Fibroblast of mammary gland (primary cell): ENCODE data around the gene AFMID.

Experiments used
- DNase-seq: peaks from one replicate; pipeline ENCODE4 v3.0.0-alpha.2; 2010; ENCODE audit warnings: low read depth
- H3K4me3 ChIP-seq: 2 replicates; pipeline ENCODE4 v1.5.1; 2011; ENCODE audit warnings: low read depth, mild to moderate bottlenecking, low read length, moderate library complexity; ENCODE audit not compliant: control insufficient read depth
- TF ChIP-seq, protein P1 (sequence below): conservative IDR thresholded peaks from 2 replicates; pipeline ENCODE4 v1.5.1; 2011; ENCODE audit warnings: low read depth, low read length, inconsistent platforms; ENCODE audit not compliant: control insufficient read depth, insufficient read depth

The AFMID gene

DNA sequence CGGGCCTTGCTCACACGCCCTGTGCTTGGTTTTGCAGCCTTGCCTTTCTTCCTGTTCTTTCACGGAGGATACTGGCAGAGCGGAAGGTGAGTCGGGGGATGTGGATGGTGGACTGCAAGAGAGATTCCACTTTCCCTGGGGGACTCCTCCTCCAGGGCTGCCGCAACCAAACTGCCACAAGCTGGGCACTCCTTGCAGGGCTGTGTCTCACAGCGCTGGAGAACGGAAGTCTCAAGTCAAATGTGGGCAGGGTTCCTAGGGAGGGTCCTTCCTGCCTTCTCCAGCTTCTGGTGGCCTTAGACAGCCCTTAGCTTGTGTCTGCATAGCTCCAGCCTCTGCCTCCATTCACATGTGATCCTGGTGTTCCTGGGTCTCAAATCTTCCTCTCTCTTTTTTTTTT is 15.5 kb downstream of the AFMID start:
- H3K4me3 ChIP-seq: no peak overlapping the region
- no peak for DNase-seq
- TF ChIP-seq, protein P1, sequence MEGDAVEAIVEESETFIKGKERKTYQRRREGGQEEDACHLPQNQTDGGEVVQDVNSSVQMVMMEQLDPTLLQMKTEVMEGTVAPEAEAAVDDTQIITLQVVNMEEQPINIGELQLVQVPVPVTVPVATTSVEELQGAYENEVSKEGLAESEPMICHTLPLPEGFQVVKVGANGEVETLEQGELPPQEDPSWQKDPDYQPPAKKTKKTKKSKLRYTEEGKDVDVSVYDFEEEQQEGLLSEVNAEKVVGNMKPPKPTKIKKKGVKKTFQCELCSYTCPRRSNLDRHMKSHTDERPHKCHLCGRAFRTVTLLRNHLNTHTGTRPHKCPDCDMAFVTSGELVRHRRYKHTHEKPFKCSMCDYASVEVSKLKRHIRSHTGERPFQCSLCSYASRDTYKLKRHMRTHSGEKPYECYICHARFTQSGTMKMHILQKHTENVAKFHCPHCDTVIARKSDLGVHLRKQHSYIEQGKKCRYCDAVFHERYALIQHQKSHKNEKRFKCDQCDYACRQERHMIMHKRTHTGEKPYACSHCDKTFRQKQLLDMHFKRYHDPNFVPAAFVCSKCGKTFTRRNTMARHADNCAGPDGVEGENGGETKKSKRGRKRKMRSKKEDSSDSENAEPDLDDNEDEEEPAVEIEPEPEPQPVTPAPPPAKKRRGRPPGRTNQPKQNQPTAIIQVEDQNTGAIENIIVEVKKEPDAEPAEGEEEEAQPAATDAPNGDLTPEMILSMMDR: no peak

DNA sequence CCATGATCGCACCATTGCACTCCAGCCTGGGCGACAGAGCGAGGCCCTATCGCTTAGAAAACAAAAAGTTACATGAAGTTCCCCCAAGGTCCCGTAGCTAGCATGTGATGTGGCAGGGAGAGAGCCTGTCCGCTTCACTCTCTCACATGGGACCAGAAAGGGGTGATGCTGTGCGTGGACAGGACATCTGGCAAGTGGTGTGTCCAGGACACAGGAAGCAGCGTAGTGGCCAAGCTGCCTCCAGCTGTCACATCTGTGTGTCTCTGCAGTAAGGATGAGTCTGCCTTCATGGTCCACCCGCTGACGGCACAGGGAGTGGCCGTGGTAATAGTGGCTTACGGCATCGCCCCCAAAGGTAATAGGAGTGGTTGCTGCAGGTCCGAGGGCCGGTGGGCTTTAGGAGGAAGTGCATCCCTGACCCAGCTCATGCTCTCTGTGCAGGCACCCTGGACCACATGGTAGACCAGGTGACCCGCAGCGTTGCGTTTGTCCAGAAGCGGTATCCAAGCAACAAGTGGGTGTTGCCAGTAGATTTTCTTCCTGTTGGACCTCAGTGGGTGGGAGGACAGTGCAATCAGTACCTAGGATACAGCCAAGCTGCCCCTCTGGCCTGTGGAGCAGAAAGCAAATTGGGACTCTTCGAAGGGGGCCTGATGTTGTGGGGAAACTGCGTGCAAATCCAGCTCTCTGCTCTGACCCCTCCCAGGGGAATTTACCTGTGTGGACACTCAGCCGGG is 17.4 kb downstream of the AFMID start:
- no peak overlapping the region for H3K4me3 ChIP-seq
- no peak for DNase-seq
- TF ChIP-seq, protein P1: no peak

DNA sequence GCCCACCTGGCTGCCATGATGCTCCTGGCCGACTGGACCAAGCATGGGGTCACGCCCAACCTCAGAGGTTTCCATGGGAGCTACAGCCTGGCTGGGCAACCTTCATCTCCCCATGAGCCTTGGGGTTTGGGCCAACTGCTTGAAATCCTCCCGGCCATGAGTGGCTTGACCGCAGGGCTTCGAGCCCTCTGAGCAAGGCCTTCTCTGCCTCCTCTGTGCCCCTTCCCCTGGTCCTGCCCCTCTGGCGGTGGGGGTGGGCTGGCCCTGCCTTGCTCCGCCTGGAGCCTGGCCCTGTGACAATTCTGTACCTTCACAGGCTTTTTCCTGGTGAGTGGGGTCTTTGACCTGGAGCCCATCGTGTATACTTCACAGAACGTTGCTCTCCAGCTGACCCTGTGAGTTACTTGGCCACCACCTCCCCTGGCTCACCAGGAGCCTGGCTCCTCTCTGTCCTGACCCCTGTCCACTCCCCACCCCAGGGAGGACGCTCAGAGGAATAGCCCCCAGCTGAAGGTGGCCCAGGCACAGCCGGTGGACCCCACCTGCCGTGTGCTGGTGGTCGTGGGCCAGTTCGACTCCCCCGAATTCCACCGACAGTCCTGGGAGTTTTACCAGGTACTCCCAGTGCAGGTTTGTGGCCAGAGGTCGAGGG is 18.1 kb downstream of the AFMID start:
- TF ChIP-seq, protein P1: no peak
- DNase-seq: no peak

DNA sequence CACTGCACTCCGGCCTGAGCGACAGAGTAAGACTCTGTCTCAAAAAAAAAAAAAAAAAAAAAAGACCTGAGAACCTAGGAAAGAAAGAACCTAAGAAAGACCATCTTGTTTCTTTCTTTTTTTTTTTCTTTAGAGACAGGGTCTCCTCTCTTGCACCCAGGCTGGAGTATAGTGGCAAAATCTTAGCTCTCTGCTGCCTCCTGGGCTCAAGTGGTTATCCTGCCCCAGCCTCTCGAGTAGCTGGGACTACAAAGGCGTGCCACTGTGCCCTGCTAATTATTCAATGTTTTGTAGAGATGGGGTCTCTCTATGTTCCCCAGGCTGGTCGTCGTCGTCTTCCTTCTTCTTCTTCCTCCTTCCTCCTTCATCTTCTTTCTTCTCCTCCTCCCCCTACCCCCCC is 19.1 kb downstream of the AFMID start:
- TF ChIP-seq, protein P1: no peak
- no peak overlapping the region for H3K4me3 ChIP-seq
- DNase-seq: no peak

More for the DNA sequence above, 18.1 kb downstream of the AFMID start:
- H3K4me3 ChIP-seq: no peak overlapping the region

DNA sequence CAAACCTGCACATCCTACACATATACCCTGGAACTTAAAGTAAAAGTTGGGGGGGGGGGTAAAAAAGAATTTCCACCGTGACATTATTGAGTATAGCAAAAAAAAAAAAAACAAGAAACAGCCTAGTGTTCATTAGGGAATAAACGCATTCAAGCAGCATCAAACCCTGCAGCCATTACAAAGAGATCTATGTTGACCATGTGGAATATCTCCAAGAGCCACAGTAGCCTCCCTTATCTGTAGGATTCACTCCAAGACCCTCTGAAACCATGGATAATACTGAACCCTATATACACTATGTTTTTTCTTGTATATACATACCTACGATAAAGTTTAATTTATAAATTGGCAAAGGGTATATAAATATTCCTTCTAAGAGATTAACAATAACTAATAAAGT is 21.3 kb downstream of the AFMID start:
- no peak overlapping the region for H3K4me3 ChIP-seq
- TF ChIP-seq, protein P1: no peak

DNA sequence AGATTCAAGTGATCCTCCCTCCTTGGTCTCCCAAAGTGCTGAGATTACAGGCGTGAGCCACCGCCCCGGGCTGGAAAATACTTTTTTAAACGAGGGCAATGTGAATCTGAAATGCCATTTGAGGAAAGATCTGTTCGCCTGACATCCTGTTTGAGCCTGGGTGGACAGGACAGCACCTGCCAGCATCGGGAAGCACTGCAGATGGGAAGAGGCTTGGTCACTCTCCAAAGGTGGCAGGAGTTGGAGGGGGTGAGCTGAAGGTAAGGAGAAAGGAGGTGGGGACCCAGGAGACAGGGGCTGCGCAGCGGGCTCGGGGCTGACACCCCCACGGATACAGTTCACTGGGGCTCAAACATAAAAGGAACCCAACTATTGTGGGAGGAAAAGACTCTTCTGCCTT is 22.9 kb downstream of the AFMID start:
- DNase-seq: no peak
- no peak overlapping the region for H3K4me3 ChIP-seq
- TF ChIP-seq, protein P1: no peak

More for the DNA sequence above, 21.3 kb downstream of the AFMID start:
- DNase-seq: no peak
